ENCODE measurements around the gene PTPRF. TPM values are rescaled to one million over a fixed set of nuclear protein-coding genes. Genes with fewer than 3 reads are reported as not detected.

PTPRF gene
- total RNA-seq, 1 experiment from 2014 or later, result 110 TPM

DNA sequence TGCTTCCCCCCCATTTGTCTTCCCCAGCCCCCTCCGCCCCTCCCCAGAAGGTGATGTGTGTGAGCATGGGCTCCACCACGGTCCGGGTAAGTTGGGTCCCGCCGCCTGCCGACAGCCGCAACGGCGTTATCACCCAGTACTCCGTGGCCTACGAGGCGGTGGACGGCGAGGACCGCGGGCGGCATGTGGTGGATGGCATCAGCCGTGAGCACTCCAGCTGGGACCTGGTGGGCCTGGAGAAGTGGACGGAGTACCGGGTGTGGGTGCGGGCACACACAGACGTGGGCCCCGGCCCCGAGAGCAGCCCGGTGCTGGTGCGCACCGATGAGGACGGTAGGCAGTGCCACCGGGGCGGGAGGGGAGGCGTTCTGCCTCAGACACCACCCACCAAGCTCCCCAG is 67.0 kb downstream of the PTPRF start:
- no peak for DNase-seq (ENCODE audit: low spot score)
- no peaks in the 10 kb centered on the region for H3K4me1 ChIP-seq (ENCODE audit: insufficient read depth, low read length, poor library complexity, severe bottlenecking)
- H3K27ac ChIP-seq (ENCODE audit: low read depth, low read length, poor library complexity, severe bottlenecking), result no peak overlapping the region
- ChIA-PET CTCF (no interaction called here), POLR2A (ENCODE audit: low non-redundant PET) (no interaction called here)
- H3K4me3 ChIP-seq (ENCODE audit: low read depth, low read length, poor library complexity, severe bottlenecking), result no peak overlapping the region
- H3K27me3 ChIP-seq (replicated peaks; ENCODE audit: insufficient read depth, low read depth, low read length, poor library complexity), result no peaks in the 10 kb centered on the region
- H3K36me3 ChIP-seq (ENCODE audit: insufficient read depth, low read length, poor library complexity, severe bottlenecking), result peaks cover 6% of the 10 kb centered on the region
- intact Hi-C loops (cut with micrococcal nuclease; ENCODE audit: unreplicated experiment), result no loop called here
- no TSS peak for BruUV-seq (replicated peaks)
- H3K9me3 ChIP-seq (ENCODE audit: low read depth, low read length, poor library complexity, severe bottlenecking), result no peaks in the 10 kb centered on the region
- TF ChIP-seq CTCF (conservative IDR thresholded peaks at IDR 0.05; ENCODE audit: low read depth, low read length), result no peak
- TF ChIP-seq EZH2 (IDR thresholded peaks at IDR 0.05; ENCODE audit: borderline replicate concordance, low read depth, low read length, poor library complexity, severe bottlenecking), result no peak

- Histone ChIP-seq H3K36me3 (ENCODE audit: insufficient read depth, low read length, poor library complexity, severe bottlenecking) (peaks cover under 1% of the 10 kb centered on the region), H3K4me1 (ENCODE audit: insufficient read depth, low read length, poor library complexity, severe bottlenecking) (no peaks in the 10 kb centered on the region), H3K27ac (ENCODE audit: low read depth, low read length, poor library complexity, severe bottlenecking) (no peak overlapping the region), H3K4me3 (ENCODE audit: low read depth, low read length, poor library complexity, severe bottlenecking) (no peak overlapping the region), H3K27me3 (replicated peaks; ENCODE audit: insufficient read depth, low read depth, low read length, poor library complexity) (no peaks in the 10 kb centered on the region), H3K9me3 (ENCODE audit: low read depth, low read length, poor library complexity, severe bottlenecking) (no peaks in the 10 kb centered on the region)
- intact Hi-C loops (cut with micrococcal nuclease; ENCODE audit: unreplicated experiment), result no loop called here
- no TSS peak for BruUV-seq (replicated peaks)
- ChIA-PET CTCF (no interaction called here), POLR2A (ENCODE audit: low non-redundant PET) (no interaction called here)
- no peak for TF ChIP-seq EZH2 (IDR thresholded peaks at IDR 0.05; ENCODE audit: borderline replicate concordance, low read depth, low read length, poor library complexity, severe bottlenecking)
- DNase-seq (ENCODE audit: low spot score), result no peak
Measured at GRCh38 chr1:43598622-43599021, 67.9 kb downstream of the PTPRF start.

DNA sequence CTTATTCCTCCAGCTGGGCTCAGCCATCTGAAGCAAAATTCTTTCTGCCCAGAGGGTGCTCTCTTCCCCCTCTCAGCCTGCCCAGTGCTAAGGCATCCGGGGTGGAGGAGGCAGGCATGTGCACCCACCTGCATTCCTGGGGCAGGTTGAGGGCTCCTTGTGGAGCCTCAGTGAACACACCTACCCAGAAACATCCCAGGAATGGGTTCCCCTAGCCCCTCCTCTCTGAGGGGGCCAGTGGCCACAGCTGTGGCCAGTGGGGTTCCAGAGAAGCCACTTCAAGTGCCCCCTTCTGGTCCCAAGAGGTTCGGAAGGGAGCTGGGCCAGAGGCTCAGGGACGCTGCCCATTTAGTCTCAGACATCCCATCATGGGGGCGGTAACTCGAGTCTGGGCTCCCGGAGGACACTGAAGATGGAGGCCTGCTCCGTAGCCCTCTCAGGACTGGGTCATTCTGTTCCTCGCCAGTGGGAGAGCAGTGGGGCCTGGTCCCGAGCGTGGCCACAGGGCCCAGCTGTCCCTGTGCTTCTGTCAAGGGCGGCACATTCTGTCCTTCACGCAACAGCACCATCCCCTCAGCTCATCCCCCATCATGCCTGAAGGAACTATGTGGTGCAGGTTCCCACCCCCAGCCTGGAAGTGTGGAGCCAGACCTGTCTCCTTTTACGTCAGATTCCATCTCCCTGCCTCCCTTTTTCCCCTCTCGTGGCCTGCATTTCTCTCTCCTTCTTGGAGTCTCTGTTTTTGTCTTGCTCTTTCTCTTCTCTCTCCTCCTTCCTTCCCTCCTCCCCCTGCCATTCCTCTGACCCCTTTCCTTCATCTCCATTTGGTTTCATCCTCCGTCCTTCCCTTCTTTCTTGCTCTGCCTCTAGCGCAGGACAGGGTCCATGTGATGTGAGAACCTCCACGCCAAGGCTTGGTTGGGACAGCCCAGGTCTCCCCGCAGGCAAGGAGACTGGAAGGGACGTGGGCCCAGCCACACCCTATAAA is 69.6 kb downstream of the PTPRF start:
- Histone ChIP-seq H3K27ac (ENCODE audit: low read depth, low read length, poor library complexity, severe bottlenecking) (no peak overlapping the region), H3K36me3 (ENCODE audit: insufficient read depth, low read length, poor library complexity, severe bottlenecking) (peaks cover 17% of the 10 kb centered on the region), H3K27me3 (replicated peaks; ENCODE audit: insufficient read depth, low read depth, low read length, poor library complexity) (no peaks in the 10 kb centered on the region), H3K4me1 (ENCODE audit: insufficient read depth, low read length, poor library complexity, severe bottlenecking) (no peaks in the 10 kb centered on the region), H3K9me3 (ENCODE audit: low read depth, low read length, poor library complexity, severe bottlenecking) (no peaks in the 10 kb centered on the region), H3K4me3 (ENCODE audit: low read depth, low read length, poor library complexity, severe bottlenecking) (no peak overlapping the region)
- intact Hi-C loops (cut with micrococcal nuclease; ENCODE audit: unreplicated experiment), result no loop called here
- ChIA-PET POLR2A (ENCODE audit: low non-redundant PET) (no interaction called here), CTCF (no interaction called here)
- no peak for TF ChIP-seq CTCF (conservative IDR thresholded peaks at IDR 0.05; ENCODE audit: low read depth, low read length)
- TF ChIP-seq EZH2 (IDR thresholded peaks at IDR 0.05; ENCODE audit: borderline replicate concordance, low read depth, low read length, poor library complexity, severe bottlenecking), result no peak
- BruUV-seq (replicated peaks), result no TSS peak
- no peak for DNase-seq (ENCODE audit: low spot score)
